Measurements from ENCODE around the gene DNAJC5G. TPM values are rescaled to one million over a fixed set of nuclear protein-coding genes. Genes with fewer than 3 reads are reported as not detected.
A peak's percentile ranks its signal among the peaks of the same experiment; 100 is the strongest.
"Not testable (repeated sequence)": the region's sequence is repeated elsewhere in the genome, so short reads cannot be mapped to it uniquely, and the experiment has no call there.

DNAJC5G gene
- total and polyA plus RNA-seq, 2 experiments from 2014 or later = 4.4 to 14.1 TPM

DNA sequence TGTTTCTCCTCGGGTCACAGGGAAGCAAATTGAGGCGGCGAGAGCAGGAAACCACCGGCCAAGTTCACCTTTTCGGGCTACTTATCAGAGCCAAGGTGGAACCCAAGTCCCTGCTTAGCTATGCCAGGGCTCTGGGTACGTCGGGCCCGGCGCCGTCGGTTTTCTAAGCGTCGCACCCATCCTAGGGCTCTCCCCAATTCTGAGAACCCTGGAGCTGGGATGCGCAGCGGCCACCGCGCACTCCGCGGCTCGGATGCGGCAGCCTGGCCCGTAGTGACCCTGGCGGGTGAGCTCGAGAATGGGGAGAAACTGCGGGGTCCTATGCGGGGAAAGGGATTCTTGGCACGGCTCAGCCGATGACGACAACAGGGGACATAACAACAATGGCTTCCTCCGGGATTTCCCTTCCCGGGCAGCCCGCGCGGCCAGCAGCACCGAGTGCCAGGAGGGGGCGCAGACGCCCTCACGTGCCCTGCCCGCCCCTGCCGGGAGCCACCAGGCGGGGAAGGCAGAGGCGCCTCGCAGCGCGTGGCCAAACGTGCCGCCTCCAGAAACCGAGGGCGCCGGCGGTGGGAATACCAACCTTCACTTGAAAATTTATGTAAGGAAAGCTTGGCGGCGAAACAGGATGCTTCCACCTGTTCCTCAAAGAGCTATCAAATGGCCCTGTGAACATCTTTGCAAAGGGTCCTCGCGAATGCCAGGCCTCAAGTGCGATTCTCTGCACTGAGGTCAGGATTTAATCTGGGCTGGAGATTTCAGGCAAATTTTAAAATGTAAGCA, 10.3 kb upstream of the DNAJC5G start:
- Histone ChIP-seq H3K9me3 (ENCODE audit: low read depth) (no peaks in the 10 kb centered on the region), H3K4me1 (ENCODE audit: low read depth) (peaks cover 27% of the 10 kb centered on the region), H3K27ac (peak overlapping the region; percentile 7), H3K36me3 (no peaks in the 10 kb centered on the region), H3K27me3 (peaks cover 4% of the 10 kb centered on the region), H3K4me3 (peak overlapping the region; percentile 92)
- TF ChIP-seq CTCF (IDR thresholded peaks at IDR 0.05; ENCODE audit: low read depth, low read length) = peak; percentile 62
- DNase-seq (ENCODE audit: low read depth in 1 of 2, low spot score in 1 of 2) = peak; percentile 55 to 90

DNA sequence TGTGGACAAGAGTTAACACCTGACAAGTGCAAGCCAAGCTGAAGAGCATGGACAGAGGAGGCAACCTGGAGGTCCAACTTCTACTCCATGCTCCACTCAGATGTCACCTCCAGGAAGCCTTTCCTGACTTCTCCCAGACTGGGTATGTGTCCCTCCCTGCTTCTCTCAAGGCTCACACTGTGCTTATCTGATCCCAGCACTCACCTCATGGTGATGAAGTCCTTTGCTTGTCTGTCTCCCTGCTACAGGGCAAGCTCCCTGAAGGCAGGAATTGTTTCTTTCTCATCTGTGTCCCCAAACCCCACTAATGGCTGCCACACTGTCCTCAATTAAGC, 9.7 kb upstream of the DNAJC5G start:
- TF ChIP-seq CTCF (IDR thresholded peaks at IDR 0.05; ENCODE audit: low read depth, low read length) = no peak
- Histone ChIP-seq H3K4me3 (no peak overlapping the region), H3K4me1 (ENCODE audit: low read depth) (peaks cover 29% of the 10 kb centered on the region), H3K27me3 (peaks cover 4% of the 10 kb centered on the region), H3K9me3 (ENCODE audit: low read depth) (no peaks in the 10 kb centered on the region), H3K27ac (no peak overlapping the region), H3K36me3 (no peaks in the 10 kb centered on the region)
- DNase-seq (ENCODE audit: low read depth in 1 of 2, low spot score in 1 of 2) = no peak

GRCh38 chr2:27268296-27268695, 6.9 kb upstream of the DNAJC5G start:
- DNase-seq (ENCODE audit: low read depth in 1 of 2, low spot score in 1 of 2); H3K27me3 ChIP-seq; H3K4me3 ChIP-seq; H3K36me3 ChIP-seq; H3K27ac ChIP-seq; H3K9me3 ChIP-seq (ENCODE audit: low read depth): not testable (repeated sequence)
- peaks cover 44% of the 10 kb centered on the region for H3K4me1 ChIP-seq (ENCODE audit: low read depth)

DNA sequence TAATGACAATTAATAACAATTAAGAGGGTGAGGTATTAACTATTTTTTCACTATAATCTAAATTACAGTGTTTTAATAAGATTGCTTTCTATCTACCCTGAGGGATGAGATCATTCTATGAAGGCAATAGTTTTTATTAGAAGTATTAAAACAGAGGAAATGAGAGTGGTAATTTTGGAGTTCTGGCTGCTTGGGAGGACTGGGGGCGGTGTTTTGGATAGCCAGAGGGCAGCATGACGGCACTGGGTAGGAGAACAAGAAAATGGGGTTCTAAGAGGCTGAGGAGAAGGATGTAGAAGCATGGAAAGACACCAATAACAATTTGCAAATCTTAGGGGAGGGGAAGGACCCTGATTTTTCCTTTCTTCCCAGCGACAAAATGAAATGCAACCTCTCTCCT, 5.1 kb upstream of the DNAJC5G start:
- no peak for TF ChIP-seq CTCF (IDR thresholded peaks at IDR 0.05; ENCODE audit: low read depth, low read length)
- Histone ChIP-seq H3K36me3 (no peaks in the 10 kb centered on the region), H3K27me3 (no peaks in the 10 kb centered on the region), H3K9me3 (ENCODE audit: low read depth) (no peaks in the 10 kb centered on the region), H3K27ac (peak overlapping the region; percentile 96), H3K4me3 (no peak overlapping the region), H3K4me1 (ENCODE audit: low read depth) (peaks cover 53% of the 10 kb centered on the region)
- DNase-seq (ENCODE audit: low read depth in 1 of 2, low spot score in 1 of 2) = no peak

DNA sequence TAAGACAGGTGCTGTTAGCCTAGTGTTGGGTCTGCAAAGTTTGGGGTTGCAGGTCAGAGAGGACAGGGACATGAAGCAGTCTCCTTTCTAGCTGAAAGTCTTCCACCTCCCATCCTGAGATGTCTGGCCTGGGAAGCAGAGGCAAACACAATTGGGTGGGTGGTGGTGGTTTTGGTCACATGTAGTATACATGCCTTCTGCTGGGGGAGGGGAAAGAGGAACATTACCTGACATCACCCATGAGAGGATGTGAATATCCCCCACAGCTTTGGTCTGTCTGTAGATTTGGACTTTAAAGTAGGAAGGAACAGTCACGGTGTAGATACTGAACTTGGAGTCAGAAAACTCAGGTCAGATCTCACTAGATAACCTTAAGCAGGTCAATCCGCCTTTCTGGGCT, 4.6 kb upstream of the DNAJC5G start:
- DNase-seq (ENCODE audit: low read depth in 1 of 2, low spot score in 1 of 2) = no peak
- TF ChIP-seq CTCF (IDR thresholded peaks at IDR 0.05; ENCODE audit: low read depth, low read length) = no peak
- Histone ChIP-seq H3K36me3 (no peaks in the 10 kb centered on the region), H3K4me1 (ENCODE audit: low read depth) (peaks cover 55% of the 10 kb centered on the region), H3K27ac (peak overlapping the region; percentile 96), H3K9me3 (ENCODE audit: low read depth) (no peaks in the 10 kb centered on the region), H3K4me3 (no peak overlapping the region), H3K27me3 (no peaks in the 10 kb centered on the region)

DNA sequence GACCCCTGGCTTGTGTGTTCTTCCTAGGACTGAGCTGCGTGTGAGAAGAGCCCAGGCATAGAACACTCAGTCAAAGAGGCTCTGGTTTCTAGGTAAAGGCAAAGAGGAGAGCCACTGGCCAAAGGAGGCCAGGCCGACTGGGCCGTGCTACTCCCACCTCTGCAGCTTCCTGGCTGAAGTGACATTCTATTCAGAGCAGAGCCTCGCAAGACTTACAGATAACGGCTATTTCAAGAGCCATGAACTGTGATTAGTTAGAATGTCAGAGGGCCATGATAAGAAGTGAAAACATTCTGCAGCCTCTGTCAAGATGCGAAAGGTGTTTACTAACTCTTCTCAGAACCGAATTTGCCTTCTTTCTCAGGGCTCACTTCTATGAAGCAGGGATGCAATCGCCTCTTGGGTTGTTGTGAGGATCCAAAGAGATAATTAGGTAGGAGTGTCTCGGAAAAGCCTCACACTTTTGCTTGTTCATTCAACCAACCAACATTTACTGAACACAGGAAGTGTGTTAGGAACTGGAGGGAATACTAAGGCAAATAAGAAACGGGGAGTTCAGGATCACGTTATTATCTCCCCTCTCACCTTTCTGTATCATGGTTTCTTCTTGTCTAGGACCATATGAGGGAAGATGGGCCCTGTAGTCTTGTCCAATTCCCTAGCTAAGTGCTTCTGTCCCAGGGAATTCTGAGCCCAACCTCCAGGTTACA, 3.4 kb upstream of the DNAJC5G start:
- Histone ChIP-seq H3K9me3 (ENCODE audit: low read depth) (no peaks in the 10 kb centered on the region), H3K4me1 (ENCODE audit: low read depth) (peaks cover 63% of the 10 kb centered on the region), H3K27me3 (no peaks in the 10 kb centered on the region), H3K36me3 (no peaks in the 10 kb centered on the region), H3K27ac (peak overlapping the region; percentile 96), H3K4me3 (no peak overlapping the region)
- no peak for TF ChIP-seq CTCF (IDR thresholded peaks at IDR 0.05; ENCODE audit: low read depth, low read length)
- DNase-seq (ENCODE audit: low read depth in 1 of 2, low spot score in 1 of 2) = peak in 1 of 2 donors; percentile 91

GRCh38 chr2:27272537-27273522, 2.4 kb upstream of the DNAJC5G start:
- Histone ChIP-seq H3K4me1 (ENCODE audit: low read depth) (peaks cover 63% of the 10 kb centered on the region), H3K27ac (peak overlapping the region; percentile 96)
- not testable (repeated sequence) for H3K4me3 ChIP-seq; H3K36me3 ChIP-seq; DNase-seq (ENCODE audit: low read depth in 1 of 2, low spot score in 1 of 2); H3K27me3 ChIP-seq; H3K9me3 ChIP-seq (ENCODE audit: low read depth)
